ACC112 (cell line): ENCODE data around the gene FNBP1.

Experiments used
- H2AFZ ChIP-seq: fragments of 200-600 bp; sonication (generic); one replicate; pipeline ENCODE4 v1.6.0; 2017; ENCODE audit warnings: antibody characterized with exemption, low read length; ENCODE audit not compliant: unreplicated experiment
- H3K27ac ChIP-seq: fragments of 200-600 bp; sonication (generic); 2 replicates; pipeline ENCODE4 v1.5.1; 2014; ENCODE audit warnings: low read depth, mild to moderate bottlenecking, antibody characterized with exemption, low read length, moderate library complexity
- H3K27me3 ChIP-seq: fragments of 200-600 bp; sonication (generic); 2 replicates; pipeline ENCODE4 v1.6.1; 2014; ENCODE audit warnings: mild to moderate bottlenecking, antibody characterized with exemption, low read length, moderate library complexity, mixed read lengths; ENCODE audit not compliant: insufficient read depth
- H3K36me3 ChIP-seq: fragments of 200-600 bp; sonication (generic); 2 replicates; pipeline ENCODE4 v1.6.1; 2016; ENCODE audit warnings: mild to moderate bottlenecking, antibody characterized with exemption, low read length, moderate library complexity, mixed read lengths; ENCODE audit not compliant: insufficient read depth
- H3K4me1 ChIP-seq: fragments of 200-600 bp; sonication (generic); one replicate; pipeline ENCODE4 v1.6.1; 2016; ENCODE audit warnings: low read length, mixed read lengths; ENCODE audit not compliant: insufficient read depth, unreplicated experiment, control insufficient read depth
- H3K4me3 ChIP-seq: fragments of 200-600 bp; sonication (generic); 2 replicates; pipeline ENCODE4 v1.5.1; 2014; ENCODE audit warnings: mild to moderate bottlenecking, low read depth, low read length
- H3K79me2 ChIP-seq: fragments of 200-600 bp; sonication (generic); one replicate; pipeline ENCODE4 v1.6.0; 2016; ENCODE audit warnings: low read length; ENCODE audit not compliant: control insufficient read depth, unreplicated experiment, insufficient read depth

The FNBP1 gene

DNA sequence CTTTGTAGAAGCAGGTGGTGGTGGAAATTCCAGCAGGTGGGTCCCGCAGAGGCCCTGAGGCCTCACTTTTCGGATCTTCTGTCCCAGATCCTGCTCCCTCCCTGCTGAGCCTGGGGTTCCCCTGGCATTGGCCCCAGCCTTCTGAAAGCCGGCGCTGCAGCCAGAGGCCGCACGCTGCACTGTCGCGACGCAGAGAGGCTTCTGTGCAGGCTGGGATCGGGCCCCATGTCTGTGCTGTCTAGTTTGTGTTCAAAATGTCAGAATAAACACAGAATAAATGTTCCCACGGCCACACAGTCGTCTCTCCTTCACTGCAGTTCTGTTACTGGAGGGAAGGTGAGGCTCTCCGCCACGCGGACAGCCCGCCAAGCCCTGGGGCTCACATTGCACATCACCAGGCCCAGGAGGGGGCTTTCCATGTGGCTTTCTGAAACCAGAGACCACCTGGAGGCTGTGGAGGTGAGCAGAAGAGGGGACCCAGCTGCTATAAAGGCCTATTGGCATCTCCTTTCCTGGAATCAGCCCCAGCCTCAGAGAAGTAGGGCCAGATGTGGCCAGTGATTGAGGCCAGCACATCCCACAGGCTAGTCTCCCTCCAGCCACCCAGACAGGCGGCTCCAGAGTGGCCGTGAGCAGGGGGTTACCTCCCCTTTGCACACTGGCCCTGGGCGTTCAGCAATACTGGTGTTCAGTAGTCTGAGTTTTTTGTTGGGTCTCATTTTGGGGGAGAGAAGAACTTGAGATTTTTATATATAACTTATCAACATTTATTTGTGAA lies 161.3 kb downstream of the FNBP1 start:
- H2AFZ ChIP-seq, result no peak overlapping the region
- no peak overlapping the region for H3K4me3 ChIP-seq
- peaks cover 26% of the 10 kb centered on the region for H3K4me1 ChIP-seq
- H3K27me3 ChIP-seq, result no peaks in the 10 kb centered on the region
- H3K36me3 ChIP-seq, result no peaks in the 10 kb centered on the region
- no peak overlapping the region for H3K27ac ChIP-seq
- H3K79me2 ChIP-seq, result no peaks in the 10 kb centered on the region

DNA sequence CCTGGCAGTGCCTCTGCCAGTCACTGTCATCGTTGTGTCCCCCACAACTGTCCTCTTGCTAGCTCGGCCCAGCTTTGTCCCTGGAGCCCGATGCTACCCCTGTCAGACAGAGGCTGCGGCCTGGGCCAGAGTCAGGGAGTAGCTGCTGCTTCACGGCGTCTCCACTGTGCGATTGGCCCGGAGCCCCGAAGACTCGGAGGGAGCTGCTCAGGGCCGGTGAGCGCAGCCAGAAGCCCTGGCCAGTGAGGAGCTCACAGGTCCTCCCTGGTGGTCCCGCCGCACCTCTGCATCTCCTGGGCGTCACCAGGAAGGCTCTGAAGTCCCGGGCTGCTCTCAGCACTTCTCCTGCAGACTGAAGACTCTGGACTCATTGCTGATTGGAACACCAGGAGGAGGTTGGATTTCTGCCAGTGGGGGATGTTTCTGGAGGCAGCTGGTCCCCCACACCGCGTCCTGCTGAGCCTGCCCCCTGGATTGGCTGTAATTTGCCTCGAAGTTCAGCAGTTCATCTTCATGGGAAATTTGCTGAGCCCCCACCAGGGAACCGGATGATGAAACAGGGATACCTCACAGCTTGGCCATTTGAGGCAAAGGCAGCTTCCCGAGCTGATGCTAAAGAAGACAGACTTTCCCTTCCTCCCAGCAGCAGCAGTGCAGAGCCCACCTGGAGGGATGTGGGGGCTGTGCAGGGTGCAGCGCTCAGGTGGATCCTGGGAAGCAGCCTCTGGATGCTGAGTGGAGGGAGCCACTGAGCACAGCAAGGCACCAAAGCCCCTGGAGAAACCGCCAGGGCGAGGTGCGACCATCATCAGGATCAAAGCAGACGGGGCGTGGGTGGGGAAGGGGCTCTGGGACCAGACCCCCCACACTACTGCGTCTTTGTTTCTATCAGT lies 162.1 kb downstream of the FNBP1 start:
- no peak overlapping the region for H3K4me3 ChIP-seq
- H3K79me2 ChIP-seq, result no peaks in the 10 kb centered on the region
- no peaks in the 10 kb centered on the region for H3K27me3 ChIP-seq
- H2AFZ ChIP-seq, result no peak overlapping the region
- H3K27ac ChIP-seq, result no peak overlapping the region
- peaks cover 17% of the 10 kb centered on the region for H3K4me1 ChIP-seq
- H3K36me3 ChIP-seq, result no peaks in the 10 kb centered on the region

DNA sequence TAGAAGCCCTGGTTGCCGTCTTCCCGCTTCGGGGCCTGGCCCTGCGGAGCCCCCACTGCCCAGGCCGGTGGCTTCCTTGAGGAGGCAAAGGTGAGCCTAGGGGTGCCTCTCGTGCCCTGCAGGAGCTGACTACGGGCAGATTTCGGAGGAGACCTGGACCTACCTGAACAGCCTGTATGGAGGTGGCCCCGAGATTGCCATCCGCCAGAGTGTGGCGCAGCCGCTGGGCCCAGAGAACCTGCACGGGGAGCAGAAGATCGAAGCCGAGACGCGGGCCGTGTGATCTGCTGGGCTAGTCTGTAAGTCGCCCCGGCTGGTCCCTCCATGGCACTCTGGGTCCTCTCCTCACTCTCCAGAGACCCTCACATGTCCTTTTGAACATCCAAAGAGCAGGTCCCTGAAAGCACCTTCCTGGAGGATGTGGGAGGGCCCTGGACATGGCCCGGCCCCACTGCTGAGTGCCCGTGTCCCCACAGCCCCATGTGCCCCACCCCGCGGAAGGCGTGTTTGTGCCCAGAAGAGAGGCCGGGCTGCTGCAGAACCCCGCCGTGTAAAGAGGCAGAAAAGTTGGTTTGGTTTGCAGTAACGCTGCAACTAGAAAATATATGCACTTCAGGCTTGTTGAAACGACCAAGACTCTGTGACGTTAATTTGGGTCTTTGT lies 162.9 kb downstream of the FNBP1 start:
- Histone ChIP-seq H3K27me3 (no peaks in the 10 kb centered on the region), H3K4me1 (peaks cover 13% of the 10 kb centered on the region), H3K4me3 (no peak overlapping the region), H3K36me3 (no peaks in the 10 kb centered on the region), H3K27ac (no peak overlapping the region), H2AFZ (no peak overlapping the region), H3K79me2 (no peaks in the 10 kb centered on the region)

DNA sequence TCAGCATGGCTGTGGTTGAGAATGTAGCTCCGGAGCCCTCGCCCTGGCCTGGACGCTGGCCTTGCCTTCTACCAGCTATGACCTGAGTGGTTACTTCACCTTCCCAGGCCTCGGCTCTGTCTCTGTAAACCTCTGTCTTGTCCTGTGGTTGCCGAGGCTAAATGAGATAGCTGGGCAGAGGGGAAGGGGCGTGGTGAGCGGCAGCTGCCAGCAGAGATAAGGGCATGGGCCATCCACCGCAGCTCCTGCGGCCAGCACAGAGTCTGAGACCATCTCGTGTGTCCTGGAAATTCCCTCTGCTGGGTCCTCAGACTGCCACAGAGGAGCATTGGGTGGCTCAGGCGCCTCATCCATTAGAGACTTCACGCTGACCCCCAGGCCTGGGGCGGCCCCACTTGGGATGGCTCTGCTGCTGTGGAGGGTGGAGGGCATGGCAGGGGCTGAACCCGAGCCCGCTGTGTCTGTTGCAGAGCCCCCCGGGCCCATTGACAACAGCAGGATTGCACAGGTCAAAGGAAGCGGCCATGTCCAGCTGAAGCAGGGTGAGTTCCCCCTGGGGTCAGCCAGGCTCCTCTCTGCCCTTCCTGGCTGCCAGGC lies 163.8 kb downstream of the FNBP1 start:
- H3K4me1 ChIP-seq, result peaks cover 4% of the 10 kb centered on the region
- H3K79me2 ChIP-seq, result no peaks in the 10 kb centered on the region
- H3K36me3 ChIP-seq, result no peaks in the 10 kb centered on the region

DNA sequence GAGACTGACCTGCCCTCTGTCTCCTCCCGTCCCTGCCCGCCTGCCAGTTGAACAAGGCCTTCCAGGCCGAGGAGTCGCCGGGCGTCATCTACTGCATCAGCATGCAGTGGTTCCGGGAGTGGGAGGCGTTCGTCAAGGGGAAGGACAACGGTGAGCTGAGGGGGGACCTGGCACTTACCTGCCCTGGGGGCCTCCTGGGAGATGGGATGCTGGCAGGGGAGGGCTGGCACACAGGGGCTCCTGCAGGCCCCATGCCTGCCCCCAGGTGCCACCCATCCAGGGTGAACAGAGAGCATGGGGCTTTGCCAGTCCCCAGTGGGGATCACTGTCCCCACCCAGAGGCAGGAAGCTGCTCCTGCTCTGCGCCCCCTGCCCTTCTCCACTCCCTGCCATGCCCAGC lies 164.7 kb downstream of the FNBP1 start:
- Histone ChIP-seq H3K27me3 (no peaks in the 10 kb centered on the region), H3K27ac (no peak overlapping the region)

More for the DNA sequence above, 163.8 kb downstream of the FNBP1 start:
- Histone ChIP-seq H3K27ac (no peak overlapping the region), H2AFZ (no peak overlapping the region), H3K27me3 (no peaks in the 10 kb centered on the region), H3K4me3 (no peak overlapping the region)

DNA sequence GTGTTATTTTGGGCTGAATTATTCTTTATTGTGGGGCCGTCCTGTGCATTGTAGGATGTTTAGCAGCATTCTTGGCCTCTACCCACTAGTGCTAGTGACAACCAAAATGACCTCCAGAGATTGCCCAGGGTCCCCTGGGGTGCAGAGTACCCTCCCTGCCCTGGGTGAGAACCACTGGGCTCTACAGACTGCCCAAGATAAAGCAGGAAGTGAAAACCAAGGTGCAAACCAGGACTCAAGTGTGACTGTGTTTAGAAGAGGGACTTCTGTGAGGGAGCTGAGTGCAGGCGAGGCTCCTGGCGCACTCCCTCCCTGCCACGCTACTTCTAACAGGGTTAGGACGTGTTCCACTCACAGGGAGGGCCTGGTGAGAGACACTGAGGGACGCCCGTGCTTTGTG lies 166.2 kb downstream of the FNBP1 start:
- Histone ChIP-seq H3K36me3 (no peaks in the 10 kb centered on the region), H3K27me3 (no peaks in the 10 kb centered on the region), H3K4me1 (no peaks in the 10 kb centered on the region), H2AFZ (no peak overlapping the region), H3K4me3 (no peak overlapping the region), H3K27ac (no peak overlapping the region), H3K79me2 (no peaks in the 10 kb centered on the region)

More for the DNA sequence above, 164.7 kb downstream of the FNBP1 start:
- Histone ChIP-seq H3K4me1 (no peaks in the 10 kb centered on the region), H2AFZ (no peak overlapping the region), H3K79me2 (no peaks in the 10 kb centered on the region), H3K4me3 (no peak overlapping the region), H3K36me3 (no peaks in the 10 kb centered on the region)

DNA sequence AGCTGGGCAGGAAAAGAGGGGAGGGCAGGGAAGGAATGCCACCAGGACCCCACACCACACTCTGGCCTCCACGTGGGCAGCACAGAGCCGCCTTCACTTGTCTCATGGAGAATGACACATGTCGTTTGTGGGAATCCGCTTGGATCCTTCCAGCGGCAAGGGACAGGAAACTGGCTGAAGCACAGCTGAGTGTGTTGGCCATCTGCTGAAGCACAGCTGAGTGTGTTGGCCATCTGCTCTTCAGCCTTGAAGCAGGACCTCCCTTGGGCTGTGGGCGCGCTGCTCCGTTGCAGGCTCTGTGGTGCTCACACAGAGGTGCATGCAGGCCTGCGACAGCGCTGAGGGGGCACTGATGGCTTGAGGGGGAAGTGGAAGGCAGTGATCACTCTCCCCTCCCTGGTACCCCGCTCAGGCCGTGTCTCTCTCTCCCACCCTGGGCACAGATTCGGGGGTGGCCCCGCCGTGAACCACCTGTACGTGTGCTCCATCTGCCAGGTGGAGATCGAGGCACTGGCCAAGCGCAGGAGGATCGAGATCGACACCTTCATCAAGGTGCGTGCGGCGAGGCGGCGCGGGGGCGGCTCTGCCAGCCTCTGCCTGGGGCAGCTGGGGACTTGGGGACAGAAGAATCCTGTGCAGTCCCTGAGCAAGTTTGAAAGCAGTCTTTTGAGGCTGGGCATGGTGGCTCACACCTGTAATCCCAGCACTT lies 167.1 kb downstream of the FNBP1 start:
- no peaks in the 10 kb centered on the region for H3K4me1 ChIP-seq
- no peak overlapping the region for H3K27ac ChIP-seq
- H3K79me2 ChIP-seq, result no peaks in the 10 kb centered on the region
- H3K36me3 ChIP-seq, result no peaks in the 10 kb centered on the region
- no peaks in the 10 kb centered on the region for H3K27me3 ChIP-seq
- no peak overlapping the region for H3K4me3 ChIP-seq
- no peak overlapping the region for H2AFZ ChIP-seq

DNA sequence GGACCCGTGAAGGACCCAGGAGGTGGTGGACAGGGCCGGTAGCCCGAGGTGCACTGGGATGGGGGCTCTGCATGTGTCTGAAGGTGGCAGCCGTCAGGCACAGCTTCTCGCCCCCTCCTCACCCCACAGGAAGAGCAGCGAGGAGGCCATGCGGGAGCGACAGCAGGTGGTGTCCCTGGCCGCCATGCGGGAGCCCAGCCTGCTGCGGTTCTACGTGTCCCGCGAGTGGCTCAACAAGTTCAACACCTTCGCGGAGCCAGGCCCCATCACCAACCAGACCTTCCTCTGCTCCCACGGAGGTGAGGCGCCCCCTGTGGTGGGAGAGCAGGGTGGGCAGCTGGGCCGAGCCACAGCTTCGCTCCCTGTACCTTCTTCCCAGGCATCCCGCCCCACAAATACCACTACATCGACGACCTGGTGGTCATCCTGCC lies 167.8 kb downstream of the FNBP1 start:
- Histone ChIP-seq H3K4me3 (no peak overlapping the region), H3K36me3 (no peaks in the 10 kb centered on the region), H3K27me3 (no peaks in the 10 kb centered on the region), H3K27ac (no peak overlapping the region), H3K4me1 (no peaks in the 10 kb centered on the region), H2AFZ (no peak overlapping the region), H3K79me2 (no peaks in the 10 kb centered on the region)

DNA sequence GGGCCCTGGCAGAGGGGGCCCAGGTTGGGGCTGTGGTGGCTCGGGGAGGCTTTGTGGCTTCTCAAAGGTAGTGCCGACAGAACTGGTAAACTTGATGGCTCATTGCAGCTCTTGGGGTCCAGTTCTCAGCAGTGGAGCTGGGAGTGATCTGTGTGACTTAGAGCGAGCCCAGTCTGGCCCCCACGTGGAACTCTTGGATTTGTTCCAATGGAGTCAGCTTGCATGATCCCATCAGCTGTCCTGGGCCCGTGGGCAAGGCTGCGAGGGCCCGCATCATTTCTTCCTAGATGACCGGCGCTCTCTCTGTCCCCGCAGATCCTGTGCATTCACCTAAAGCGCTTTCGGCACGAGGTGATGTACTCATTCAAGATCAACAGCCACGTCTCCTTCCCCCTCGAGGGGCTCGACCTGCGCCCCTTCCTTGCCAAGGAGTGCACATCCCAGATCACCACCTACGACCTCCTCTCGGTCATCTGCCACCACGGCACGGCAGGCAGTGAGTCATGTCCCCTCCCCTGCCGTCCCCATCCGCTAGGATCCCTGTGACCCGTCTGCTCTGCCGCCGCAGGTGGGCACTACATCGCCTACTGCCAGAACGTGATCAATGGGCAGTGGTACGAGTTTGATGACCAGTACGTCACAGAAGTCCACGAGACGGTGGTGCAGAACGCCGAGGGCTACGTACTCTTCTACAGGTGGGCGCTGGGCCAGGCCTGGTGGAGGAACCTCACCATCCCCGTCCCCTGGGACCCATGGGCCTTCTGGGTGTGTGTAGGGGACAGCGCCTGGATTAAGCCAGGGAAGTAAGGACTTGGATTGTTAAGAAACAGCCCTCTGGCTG lies 168.5 kb downstream of the FNBP1 start:
- Histone ChIP-seq H3K27ac (no peak overlapping the region), H3K79me2 (no peaks in the 10 kb centered on the region), H3K27me3 (no peaks in the 10 kb centered on the region), H3K36me3 (no peaks in the 10 kb centered on the region), H3K4me1 (no peaks in the 10 kb centered on the region), H2AFZ (no peak overlapping the region), H3K4me3 (no peak overlapping the region)
